ENCODE measurements around the gene GABRP. TPM values are rescaled to one million over a fixed set of nuclear protein-coding genes. Genes with fewer than 3 reads are reported as not detected.

GABRP gene
- total and polyA plus RNA-seq, 2 donors (not counting 3 experiments of a cell fraction or from before 2014, with no cell fraction given): 0.66 to 3.0 TPM

DNA sequence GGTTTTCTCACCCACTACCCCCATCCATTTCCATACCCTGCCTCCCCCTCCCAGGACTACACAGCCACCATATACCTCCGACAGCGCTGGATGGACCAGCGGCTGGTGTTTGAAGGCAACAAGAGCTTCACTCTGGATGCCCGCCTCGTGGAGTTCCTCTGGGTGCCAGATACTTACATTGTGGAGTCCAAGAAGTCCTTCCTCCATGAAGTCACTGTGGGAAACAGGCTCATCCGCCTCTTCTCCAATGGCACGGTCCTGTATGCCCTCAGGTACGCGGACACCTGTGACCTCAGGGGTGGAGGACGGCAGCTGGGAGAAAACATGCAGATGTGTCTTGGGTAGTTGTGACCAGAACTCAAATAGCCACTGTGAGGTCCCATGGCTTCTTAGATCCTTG is 11.6 kb downstream of the GABRP start:
- no peaks in the 10 kb centered on the region for H3K9me3 ChIP-seq (replicated peaks; ENCODE audit: control insufficient read depth, insufficient read depth, low read length)
- no peak overlapping the region for H3K4me3 ChIP-seq (replicated peaks in 1 of 3; ENCODE audit: insufficient read depth in 1 of 3, low read depth in 1 of 3, low read length in 3 of 3)
- H3K27me3 ChIP-seq (ENCODE audit: control insufficient read depth in 2 of 2, insufficient read depth in 2 of 2, low read length in 2 of 2): no peaks in the 10 kb centered on the region
- no peak overlapping the region for H3K4me2 ChIP-seq (ENCODE audit: insufficient read depth, low read length)
- no peak overlapping the region for H3K27ac ChIP-seq (ENCODE audit: insufficient read depth, low read depth, low read length)
- BruUV-seq (replicated peaks): no TSS peak
- intact Hi-C loops (cut with micrococcal nuclease) (no loop called here), dilution Hi-C loops (cut with MboI; ENCODE audit: extremely low pct_ligation_motif_present, low sequenced_read_pairs) (no loop called here)
- H3K9me1 ChIP-seq (replicated peaks; ENCODE audit: control insufficient read depth, extremely low read depth, insufficient read depth, low read length): no peaks in the 10 kb centered on the region
- FAIRE-seq: no peak
- no peak overlapping the region for H3K9ac ChIP-seq (replicated peaks; ENCODE audit: extremely low read depth, insufficient read depth, low read length)
- no peaks in the 10 kb centered on the region for H4K20me1 ChIP-seq (replicated peaks; ENCODE audit: control insufficient read depth, extremely low read depth, insufficient read depth, low read length)
- H3K36me3 ChIP-seq (ENCODE audit: control insufficient read depth in 2 of 2, extremely low read depth in 1 of 2, insufficient read depth in 2 of 2, low read length in 2 of 2): no peaks in the 10 kb centered on the region
- no peaks in the 10 kb centered on the region for H3K4me1 ChIP-seq (ENCODE audit: control insufficient read depth, extremely low read depth, insufficient read depth, low read length)
- TF ChIP-seq GATA2 (IDR thresholded peaks at IDR 0.05; ENCODE audit: insufficient read depth, insufficient read length, low read depth, low read length) (no peak), EZH2 (IDR thresholded peaks at IDR 0.05; ENCODE audit: borderline replicate concordance, low read depth, low read length, severe bottlenecking) (no peak), MYC (IDR thresholded peaks at IDR 0.05; ENCODE audit: low read depth, low read length) (no peak), POLR2A (IDR thresholded peaks at IDR 0.05; ENCODE audit: low read depth, low read length) (no peak), POLR2AphosphoS5 (IDR thresholded peaks at IDR 0.05; ENCODE audit: insufficient read depth, low read depth, low read length) (no peak)
- TF ChIP-seq, protein P1, sequence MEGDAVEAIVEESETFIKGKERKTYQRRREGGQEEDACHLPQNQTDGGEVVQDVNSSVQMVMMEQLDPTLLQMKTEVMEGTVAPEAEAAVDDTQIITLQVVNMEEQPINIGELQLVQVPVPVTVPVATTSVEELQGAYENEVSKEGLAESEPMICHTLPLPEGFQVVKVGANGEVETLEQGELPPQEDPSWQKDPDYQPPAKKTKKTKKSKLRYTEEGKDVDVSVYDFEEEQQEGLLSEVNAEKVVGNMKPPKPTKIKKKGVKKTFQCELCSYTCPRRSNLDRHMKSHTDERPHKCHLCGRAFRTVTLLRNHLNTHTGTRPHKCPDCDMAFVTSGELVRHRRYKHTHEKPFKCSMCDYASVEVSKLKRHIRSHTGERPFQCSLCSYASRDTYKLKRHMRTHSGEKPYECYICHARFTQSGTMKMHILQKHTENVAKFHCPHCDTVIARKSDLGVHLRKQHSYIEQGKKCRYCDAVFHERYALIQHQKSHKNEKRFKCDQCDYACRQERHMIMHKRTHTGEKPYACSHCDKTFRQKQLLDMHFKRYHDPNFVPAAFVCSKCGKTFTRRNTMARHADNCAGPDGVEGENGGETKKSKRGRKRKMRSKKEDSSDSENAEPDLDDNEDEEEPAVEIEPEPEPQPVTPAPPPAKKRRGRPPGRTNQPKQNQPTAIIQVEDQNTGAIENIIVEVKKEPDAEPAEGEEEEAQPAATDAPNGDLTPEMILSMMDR (IDR thresholded peaks at IDR 0.05; ENCODE audit: extremely low read depth in 1 of 2, insufficient read depth in 1 of 2, low read depth in 1 of 2, low read length in 2 of 2): no peak
- ChIA-PET CTCF (interaction anchor here (14.8 kb wide), 1 partner anchor 49 kb away, joined by 452 read pairs; no protein-coding TSS in a partner anchor), POLR2A (no interaction called here)
- H3K79me2 ChIP-seq (ENCODE audit: control insufficient read depth, insufficient read depth, low read length): no peaks in the 10 kb centered on the region
- no peak overlapping the region for H2AFZ ChIP-seq (ENCODE audit: low read depth, low read length)
- no peak for DNase-seq (ENCODE audit: low read depth, low spot score)

DNA sequence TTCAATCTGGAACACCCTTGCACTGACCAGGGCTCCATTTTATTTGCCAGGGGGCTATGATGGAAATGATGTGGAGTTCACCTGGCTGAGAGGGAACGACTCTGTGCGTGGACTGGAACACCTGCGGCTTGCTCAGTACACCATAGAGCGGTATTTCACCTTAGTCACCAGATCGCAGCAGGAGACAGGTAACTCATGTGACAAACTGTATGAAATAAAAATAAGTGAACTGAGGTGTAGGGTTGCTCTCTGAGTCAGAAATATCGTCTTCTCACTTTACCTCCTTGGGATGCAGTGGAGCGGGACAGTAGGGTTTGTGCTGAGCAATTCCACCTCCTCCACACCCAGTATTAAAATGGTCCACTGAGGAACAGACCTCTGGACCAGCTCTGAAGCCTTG is 22.1 kb downstream of the GABRP start:
- H3K79me2 ChIP-seq (ENCODE audit: control insufficient read depth, insufficient read depth, low read length): no peaks in the 10 kb centered on the region
- dilution Hi-C loops (cut with MboI; ENCODE audit: extremely low pct_ligation_motif_present, low sequenced_read_pairs): no loop called here
- no peaks in the 10 kb centered on the region for H3K4me1 ChIP-seq (ENCODE audit: control insufficient read depth, extremely low read depth, insufficient read depth, low read length)
- no peaks in the 10 kb centered on the region for H3K9me3 ChIP-seq (replicated peaks; ENCODE audit: control insufficient read depth, insufficient read depth, low read length)
- ChIA-PET POLR2A (no interaction called here), CTCF (interaction anchor here (1.4 to 2.1 kb wide), 2 partner anchors 14 to 401 kb away, joined by 4 to 6 read pairs; no protein-coding TSS in a partner anchor)
- FAIRE-seq: no peak
- BruUV-seq (replicated peaks): no TSS peak
- no peaks in the 10 kb centered on the region for H3K9me1 ChIP-seq (replicated peaks; ENCODE audit: control insufficient read depth, extremely low read depth, insufficient read depth, low read length)
- no peak for TF ChIP-seq MYC (IDR thresholded peaks at IDR 0.05; ENCODE audit: low read depth, low read length)
- no peak for TF ChIP-seq EZH2 (IDR thresholded peaks at IDR 0.05; ENCODE audit: borderline replicate concordance, low read depth, low read length, severe bottlenecking)
- TF ChIP-seq POLR2A (IDR thresholded peaks at IDR 0.05; ENCODE audit: low read depth, low read length): no peak
- no peak for TF ChIP-seq POLR2AphosphoS5 (IDR thresholded peaks at IDR 0.05; ENCODE audit: insufficient read depth, low read depth, low read length)
- H3K9ac ChIP-seq (replicated peaks; ENCODE audit: extremely low read depth, insufficient read depth, low read length): no peak overlapping the region
- no peak overlapping the region for H3K27ac ChIP-seq (ENCODE audit: insufficient read depth, low read depth, low read length)
- intact Hi-C loops (cut with micrococcal nuclease): loop anchor here (5.0 to 10.0 kb wide), 2 partner anchors 112 to 399 kb away; no protein-coding TSS in a partner anchor
- H2AFZ ChIP-seq (ENCODE audit: low read depth, low read length): no peak overlapping the region
- no peaks in the 10 kb centered on the region for H4K20me1 ChIP-seq (replicated peaks; ENCODE audit: control insufficient read depth, extremely low read depth, insufficient read depth, low read length)
- DNase-seq (ENCODE audit: low read depth, low spot score): no peak
- H3K4me3 ChIP-seq (replicated peaks in 1 of 3; ENCODE audit: insufficient read depth in 1 of 3, low read depth in 1 of 3, low read length in 3 of 3): no peak overlapping the region
- no peaks in the 10 kb centered on the region for H3K36me3 ChIP-seq (ENCODE audit: control insufficient read depth in 2 of 2, extremely low read depth in 1 of 2, insufficient read depth in 2 of 2, low read length in 2 of 2)
- no peak overlapping the region for H3K4me2 ChIP-seq (ENCODE audit: insufficient read depth, low read length)
- no peaks in the 10 kb centered on the region for H3K27me3 ChIP-seq (ENCODE audit: control insufficient read depth in 2 of 2, insufficient read depth in 2 of 2, low read length in 2 of 2)

Data from endothelial cell of umbilical vein (primary cell).